22Rv1 (cell line): ENCODE measurements around the gene FGD1.

Experiments used
- ZFX ChIP-seq: fragments of 450-650 bp; IDR thresholded peaks from 2 replicates; pipeline ENCODE4 v1.6.1; 2017; ENCODE audit warnings: antibody characterized with exemption, borderline replicate concordance
- TF ChIP-seq, protein P1 (sequence below): fragments of 450-650 bp; IDR thresholded peaks from 2 replicates; pipeline ENCODE4 v1.5.1; 2017; ENCODE audit warnings: mild to moderate bottlenecking

- TF ChIP-seq, protein P1, sequence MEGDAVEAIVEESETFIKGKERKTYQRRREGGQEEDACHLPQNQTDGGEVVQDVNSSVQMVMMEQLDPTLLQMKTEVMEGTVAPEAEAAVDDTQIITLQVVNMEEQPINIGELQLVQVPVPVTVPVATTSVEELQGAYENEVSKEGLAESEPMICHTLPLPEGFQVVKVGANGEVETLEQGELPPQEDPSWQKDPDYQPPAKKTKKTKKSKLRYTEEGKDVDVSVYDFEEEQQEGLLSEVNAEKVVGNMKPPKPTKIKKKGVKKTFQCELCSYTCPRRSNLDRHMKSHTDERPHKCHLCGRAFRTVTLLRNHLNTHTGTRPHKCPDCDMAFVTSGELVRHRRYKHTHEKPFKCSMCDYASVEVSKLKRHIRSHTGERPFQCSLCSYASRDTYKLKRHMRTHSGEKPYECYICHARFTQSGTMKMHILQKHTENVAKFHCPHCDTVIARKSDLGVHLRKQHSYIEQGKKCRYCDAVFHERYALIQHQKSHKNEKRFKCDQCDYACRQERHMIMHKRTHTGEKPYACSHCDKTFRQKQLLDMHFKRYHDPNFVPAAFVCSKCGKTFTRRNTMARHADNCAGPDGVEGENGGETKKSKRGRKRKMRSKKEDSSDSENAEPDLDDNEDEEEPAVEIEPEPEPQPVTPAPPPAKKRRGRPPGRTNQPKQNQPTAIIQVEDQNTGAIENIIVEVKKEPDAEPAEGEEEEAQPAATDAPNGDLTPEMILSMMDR, result no peak
- no peak for TF ChIP-seq ZFX
Observed at GRCh38 chrX:54430519-54430918, 65.5 kb downstream of the FGD1 start.
